Astrocyte (in vitro differentiated cells and primary cell): ENCODE data around the gene AHNAK2. TPM values are rescaled to one million over a fixed set of nuclear protein-coding genes. Genes with fewer than 3 reads are reported as not detected.

ENCODE experiments used
- DNase-seq: peaks from one replicate; pipeline ENCODE4 v3.0.0-alpha.2; 2010; ENCODE audit warnings: low read depth
- FAIRE-seq: peaks from 2 replicates; lab custom pipeline; 2011; peaks lifted over from hg19 to GRCh38; lab: Jason Lieb, UNC
- H2AFZ ChIP-seq: 2 replicates; pipeline ENCODE4 v1.6.0; 2012; ENCODE audit warnings: low read depth, low read length, inconsistent platforms
- H3K27ac ChIP-seq: 2 replicates; pipeline ENCODE4 v1.5.1; 2011; ENCODE audit warnings: low read depth, low read length, inconsistent platforms
- H3K27me3 ChIP-seq: 2 replicates; pipeline ENCODE4 v1.6.0; 2011; ENCODE audit warnings: low read length, inconsistent platforms; ENCODE audit not compliant: insufficient read depth
- H3K36me3 ChIP-seq: 2 replicates; pipeline ENCODE4 v1.5.1; 2011; ENCODE audit warnings: low read length, inconsistent platforms; ENCODE audit not compliant: insufficient read depth
- H3K4me1 ChIP-seq: 2 replicates; pipeline ENCODE4 v1.5.1; 2011; ENCODE audit warnings: low read length, inconsistent platforms; ENCODE audit not compliant: insufficient read depth
- H3K4me2 ChIP-seq: 2 replicates; pipeline ENCODE4 v1.6.0; 2012; ENCODE audit warnings: low read length, inconsistent platforms
- H3K4me3 ChIP-seq: 2 replicates; pipeline ENCODE4 v1.5.1; 2011; ENCODE audit warnings: low read depth, mild to moderate bottlenecking, low read length, inconsistent platforms; ENCODE audit not compliant: insufficient read depth
- H3K79me2 ChIP-seq: 2 replicates; pipeline ENCODE4 v1.6.0; 2012; ENCODE audit warnings: mild to moderate bottlenecking, low read length, inconsistent platforms; ENCODE audit not compliant: insufficient read depth
- H3K9ac ChIP-seq: 2 replicates; pipeline ENCODE4 v1.6.0; 2012; ENCODE audit warnings: mild to moderate bottlenecking, low read length, inconsistent platforms
- H3K9me3 ChIP-seq: 2 replicates; pipeline ENCODE4 v1.5.1; 2012; ENCODE audit warnings: low read depth, mild to moderate bottlenecking, low read length, inconsistent platforms; ENCODE audit not compliant: insufficient read depth
- H4K20me1 ChIP-seq: 2 replicates; pipeline ENCODE4 v1.6.0; 2012; ENCODE audit warnings: low read length, inconsistent platforms; ENCODE audit not compliant: insufficient read depth
- H3K27ac Mint-ChIP-seq: one replicate; pipeline ENCODE4 v1.8.0; 2021; ENCODE audit warnings: mild to moderate bottlenecking, mixed read lengths; ENCODE audit not compliant: unreplicated experiment
- H3K27me3 Mint-ChIP-seq: one replicate; pipeline ENCODE4 v1.8.0; 2021; ENCODE audit warnings: low read depth, mixed read lengths; ENCODE audit not compliant: unreplicated experiment
- H3K36me3 Mint-ChIP-seq: one replicate; pipeline ENCODE4 v1.8.0; 2021; ENCODE audit warnings: low read depth, mixed read lengths; ENCODE audit not compliant: unreplicated experiment
- H3K4me1 Mint-ChIP-seq: one replicate; pipeline ENCODE4 v1.8.0; 2021; ENCODE audit warnings: low read depth, mixed read lengths; ENCODE audit not compliant: unreplicated experiment
- H3K4me3 Mint-ChIP-seq: one replicate; pipeline ENCODE4 v1.8.0; 2021; ENCODE audit warnings: mild to moderate bottlenecking, moderate library complexity, mixed read lengths; ENCODE audit not compliant: unreplicated experiment
- H3K9me3 Mint-ChIP-seq: one replicate; pipeline ENCODE4 v1.8.0; 2021; ENCODE audit warnings: mild to moderate bottlenecking, mixed read lengths; ENCODE audit not compliant: unreplicated experiment
- CTCF ChIP-seq: IDR thresholded peaks from 2 replicates; pipeline ENCODE4 v1.5.1; 2011; ENCODE audit warnings: low read depth, mild to moderate bottlenecking, inconsistent platforms, low read length, moderate library complexity; ENCODE audit not compliant: insufficient read depth
- EZH2 ChIP-seq: IDR thresholded peaks from 2 replicates; pipeline ENCODE4 v1.6.1; 2012; ENCODE audit warnings: mild to moderate bottlenecking, low read length, inconsistent platforms; ENCODE audit not compliant: insufficient read depth
- total RNA-seq: library from RNA; stranded (reverse); gene quantifications from 2 replicates; pipeline ENCODE4 v1.2.1, GENCODE V29; 2021

Gene AHNAK2
- total RNA-seq, 1 donor from 2014 or later, result 44.7 TPM

GRCh38 chr14:104968541-104969401 lies 9.4 kb downstream of the AHNAK2 start:
- H3K4me1 Mint-ChIP-seq, result peaks cover 15% of the 10 kb centered on the region
- no peak for TF ChIP-seq EZH2
- Histone ChIP-seq H3K4me3 (peak overlapping the region; percentile 25), H3K27ac (no peak overlapping the region), H3K36me3 (no peaks in the 10 kb centered on the region), H4K20me1 (peaks cover 26% of the 10 kb centered on the region), H2AFZ (no peak overlapping the region), H3K4me1 (peaks cover 62% of the 10 kb centered on the region), H3K4me2 (peak overlapping the region; percentile 87), H3K9me3 (no peaks in the 10 kb centered on the region), H3K79me2 (peaks cover 7% of the 10 kb centered on the region), H3K9ac (peak overlapping the region; percentile 55), H3K27me3 (no peaks in the 10 kb centered on the region)
- H3K4me3 Mint-ChIP-seq, result peak overlapping the region; percentile 55
- peak; percentile 12 for DNase-seq
- no peak for FAIRE-seq
- no peaks in the 10 kb centered on the region for H3K36me3 Mint-ChIP-seq
- H3K27ac Mint-ChIP-seq, result peak overlapping the region; percentile 30
- H3K9me3 Mint-ChIP-seq, result no peaks in the 10 kb centered on the region
- H3K27me3 Mint-ChIP-seq, result peaks cover 5% of the 10 kb centered on the region

DNA sequence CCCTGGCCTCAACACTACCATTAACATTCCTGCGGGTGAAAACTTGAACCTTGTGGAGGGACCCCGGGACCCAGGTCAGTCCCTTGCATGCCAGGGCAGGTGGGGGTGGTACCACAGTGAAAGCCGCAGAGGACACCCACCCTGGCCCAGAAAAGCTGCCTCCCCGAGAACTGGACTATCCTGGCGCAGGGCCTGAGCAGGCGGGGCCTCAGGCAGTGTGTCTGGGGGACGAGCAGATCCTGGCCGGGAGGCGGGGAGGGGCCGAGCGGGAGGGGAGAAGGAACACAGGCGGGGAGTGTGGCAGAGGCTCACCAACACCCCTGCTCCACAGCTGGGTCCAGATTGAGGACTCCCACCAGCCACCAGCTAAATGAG lies 10.0 kb downstream of the AHNAK2 start:
- Histone ChIP-seq H3K9ac (peak overlapping the region; percentile 55), H3K4me1 (peaks cover 57% of the 10 kb centered on the region), H2AFZ (no peak overlapping the region), H3K27ac (no peak overlapping the region), H3K4me3 (peak overlapping the region; percentile 25), H3K9me3 (no peaks in the 10 kb centered on the region), H3K36me3 (no peaks in the 10 kb centered on the region), H3K4me2 (peak overlapping the region; percentile 87), H4K20me1 (peaks cover 26% of the 10 kb centered on the region), H3K27me3 (no peaks in the 10 kb centered on the region), H3K79me2 (peaks cover 7% of the 10 kb centered on the region)
- TF ChIP-seq EZH2 (no peak), CTCF (no peak)
- Mint-ChIP-seq H3K27ac (no peak overlapping the region), H3K4me1 (peaks cover 15% of the 10 kb centered on the region), H3K9me3 (no peaks in the 10 kb centered on the region), H3K36me3 (no peaks in the 10 kb centered on the region), H3K4me3 (peak overlapping the region; percentile 40), H3K27me3 (peaks cover 5% of the 10 kb centered on the region)
- DNase-seq (peak; percentile 42), FAIRE-seq (no peak)

- H4K20me1 ChIP-seq, result peaks cover 26% of the 10 kb centered on the region
- no peaks in the 10 kb centered on the region for H3K27me3 ChIP-seq
- H3K27ac Mint-ChIP-seq, result no peak overlapping the region
- no peak overlapping the region for H3K27ac ChIP-seq
- peak overlapping the region; percentile 87 for H3K4me2 ChIP-seq
- TF ChIP-seq EZH2, result no peak
- no peak for TF ChIP-seq CTCF
- H3K4me1 ChIP-seq, result peaks cover 51% of the 10 kb centered on the region
- H3K79me2 ChIP-seq, result peaks cover 7% of the 10 kb centered on the region
- H3K9me3 ChIP-seq, result no peaks in the 10 kb centered on the region
- DNase-seq (peak; percentile 14), FAIRE-seq (no peak)
- no peaks in the 10 kb centered on the region for H3K36me3 ChIP-seq
- H3K9me3 Mint-ChIP-seq, result no peaks in the 10 kb centered on the region
- H3K4me3 ChIP-seq, result peak overlapping the region; percentile 16
- peak overlapping the region; percentile 55 for H3K9ac ChIP-seq
- H3K27me3 Mint-ChIP-seq, result peaks cover 5% of the 10 kb centered on the region
- no peaks in the 10 kb centered on the region for H3K36me3 Mint-ChIP-seq
- H2AFZ ChIP-seq, result peak overlapping the region; percentile 75
- peak overlapping the region; percentile 40 for H3K4me3 Mint-ChIP-seq
- peaks cover 15% of the 10 kb centered on the region for H3K4me1 Mint-ChIP-seq
Observed at GRCh38 chr14:104967386-104968152, 10.6 kb downstream of the AHNAK2 start.
